HCT116 (cell line): ENCODE measurements around the gene IL12B. TPM values are rescaled to one million over a fixed set of nuclear protein-coding genes. Genes with fewer than 3 reads are reported as not detected.

Experiments
- ATAC-seq: fragments of 200-7000 bp; cut with Tn5 transposase; 2 replicates; pipeline ENCODE4 v1.9.1; 2020; ENCODE audit warnings: mild to moderate bottlenecking, moderate library complexity
- BruUV-seq: library from RNA; stranded (reverse); fragments of 400-500 nt; replicated peaks from 2 replicates; lab custom pipeline; 2021; lab: Mats Ljungman, UMichigan
- CTCF ChIA-PET: fragments of 300-600 bp; sonication (Branson Sonifier 250); formaldehyde crosslinking; loops from one replicate; lab custom pipeline; 2021; ENCODE audit warnings: antibody characterized with exemption; lab: Charles Lee
- POLR2A ChIA-PET: fragments of 300-600, 350-600 bp; sonication (Branson Sonifier 250); formaldehyde crosslinking; loops from one replicate; lab custom pipeline; 2021; ENCODE audit warnings: antibody characterized with exemption; lab: Charles Lee
- RAD21 ChIA-PET, 2 experiments: fragments of 300-600 bp; sonication (Branson Sonifier 250); formaldehyde crosslinking; loops; one replicate each; lab custom pipeline; 2023; ENCODE audit warnings: low total read pairs in 2 of 2; ENCODE audit not compliant: uncharacterized antibody in 2 of 2, unreplicated experiment in 2 of 2, low non-redundant PET in 1 of 2; lab: Charles Lee
- DNase-seq: peaks from one replicate; pipeline ENCODE4 v3.0.0-alpha.2; 2010; ENCODE audit warnings: low read depth, low spot score
- H2AFZ ChIP-seq: fragments of 200-600 bp; shearing (Covaris generic), sonication (generic); 2 replicates; pipeline ENCODE4 v1.6.1; 2017; ENCODE audit warnings: low read depth, mixed run types, mixed read lengths, antibody characterized with exemption, low read length; ENCODE audit not compliant: poor library complexity, severe bottlenecking
- H3K27ac ChIP-seq: 2 replicates; pipeline ENCODE4 v1.5.1; 2012; ENCODE audit warnings: low read depth, low read length
- H3K27me3 ChIP-seq: fragments of 200-600 bp; sonication (generic); 2 replicates; pipeline ENCODE4 v1.6.1; 2016; ENCODE audit warnings: mixed run types, low read length, mixed read lengths; ENCODE audit not compliant: insufficient read depth
- H3K36me3 ChIP-seq, 2 experiments: fragments of 200-500 bp in 1 of 2; fragments of 200-600 bp in 1 of 2; sonication (Bioruptor generic) in 1 of 2; sonication (generic) in 1 of 2; 2 replicates each; pipeline versions ENCODE4 v1.5.1 to v1.6.1; 2014 to 2016; ENCODE audit warnings: low read length in 2 of 2, inconsistent platforms in 1 of 2, mixed read lengths in 1 of 2, mixed run types in 1 of 2; ENCODE audit not compliant: insufficient read depth in 2 of 2, control insufficient read depth in 1 of 2
- H3K4me1 ChIP-seq, 2 experiments: fragments of 200-600 bp in 1 of 2; sonication (generic) in 1 of 2; 2 replicates each; pipeline versions ENCODE4 v1.5.1 to v1.6.1; 2012 to 2017; ENCODE audit warnings: low read length in 2 of 2, inconsistent platforms in 1 of 2, mild to moderate bottlenecking in 1 of 2, mixed read lengths in 1 of 2, mixed run types in 1 of 2, moderate library complexity in 1 of 2; ENCODE audit not compliant: insufficient read depth in 2 of 2, control insufficient read depth in 1 of 2
- H3K4me2 ChIP-seq: fragments of 200-600 bp; sonication (generic); 2 replicates; pipeline ENCODE4 v1.6.1; 2017; ENCODE audit warnings: mixed run types, low read length, mixed read lengths
- H3K4me3 ChIP-seq, 2 experiments: fragments of 200-600 bp in 1 of 2; sonication (generic) in 1 of 2; replicated peaks in 1 of 2; 2 replicates each; pipeline ENCODE4 v1.5.1; 2011 to 2016; ENCODE audit warnings: low read length in 2 of 2, control low read depth in 1 of 2, low read depth in 1 of 2, mild to moderate bottlenecking in 1 of 2, mixed read lengths in 1 of 2, mixed run types in 1 of 2
- H3K79me2 ChIP-seq: fragments of 200-600 bp; sonication (generic); 2 replicates; pipeline ENCODE4 v1.6.1; 2017; ENCODE audit warnings: mild to moderate bottlenecking, mixed run types, low read length, moderate library complexity, mixed read lengths; ENCODE audit not compliant: insufficient read depth
- H3K9ac ChIP-seq: fragments of 200-600 bp; sonication (generic); 2 replicates; pipeline ENCODE4 v1.6.1; 2016; ENCODE audit warnings: low read length, mixed read lengths
- H3K9me2 ChIP-seq: fragments of 200-600 bp; sonication (generic), shearing (Covaris generic); 2 replicates; pipeline ENCODE4 v1.6.1; 2017; ENCODE audit warnings: mixed run types, mild to moderate bottlenecking, moderate library complexity; ENCODE audit not compliant: insufficient read depth
- H3K9me3 ChIP-seq, 2 experiments: fragments of 200-500 bp in 1 of 2; fragments of 200-600 bp in 1 of 2; sonication (Bioruptor generic) in 1 of 2; sonication (generic) in 1 of 2; 2 replicates each; pipeline ENCODE4 v1.6.1; 2014 to 2017; ENCODE audit warnings: low read length in 2 of 2, mixed read lengths in 2 of 2, inconsistent platforms in 1 of 2, low read depth in 1 of 2, mild to moderate bottlenecking in 1 of 2, mixed run types in 1 of 2, moderate library complexity in 1 of 2; ENCODE audit not compliant: control insufficient read depth in 1 of 2, insufficient read depth in 1 of 2
- H4K20me1 ChIP-seq: fragments of 200-600 bp; sonication (generic), shearing (Covaris generic); 2 replicates; pipeline ENCODE4 v1.6.1; 2017; ENCODE audit warnings: mixed run types, mild to moderate bottlenecking, moderate library complexity; ENCODE audit not compliant: insufficient read depth
- CBX3 ChIP-seq: IDR thresholded peaks from 2 replicates; pipeline ENCODE4 v1.6.1; 2012; ENCODE audit warnings: low read depth
- CEBPB ChIP-seq: IDR thresholded peaks from 2 replicates; pipeline ENCODE4 v1.6.1; 2012; ENCODE audit warnings: low read depth
- EGR1 ChIP-seq: IDR thresholded peaks from 2 replicates; pipeline ENCODE4 v1.6.1; 2012; ENCODE audit warnings: low read depth
- ELF1 ChIP-seq: IDR thresholded peaks from 2 replicates; pipeline ENCODE4 v1.6.1; 2012; ENCODE audit warnings: low read depth, borderline replicate concordance
- EZH2 ChIP-seq: fragments of 200-600 bp; sonication (generic); IDR thresholded peaks from 2 replicates; pipeline ENCODE4 v1.6.1; 2017; ENCODE audit warnings: antibody characterized with exemption, mixed run types
- EZH2phosphoT487 ChIP-seq: fragments of 200-600 bp; IDR thresholded peaks from 2 replicates; pipeline ENCODE4 v1.6.1; 2018; ENCODE audit warnings: antibody characterized with exemption, borderline replicate concordance
- FOSL1 ChIP-seq: IDR thresholded peaks from 2 replicates; pipeline ENCODE4 v1.6.1; 2012; ENCODE audit warnings: low read depth
- POLR2A ChIP-seq: IDR thresholded peaks from 2 replicates; pipeline ENCODE4 v1.7.0; 2011; ENCODE audit warnings: borderline replicate concordance; ENCODE audit not compliant: insufficient read depth, insufficient read length; ENCODE audit errors: extremely low read depth
- SP1 ChIP-seq: IDR thresholded peaks from 2 replicates; pipeline ENCODE4 v1.6.1; 2012; ENCODE audit warnings: low read depth
- SRF ChIP-seq: IDR thresholded peaks from 2 replicates; pipeline ENCODE4 v1.6.1; 2012; ENCODE audit warnings: low read depth
- ZFX ChIP-seq: fragments of 450-650 bp; IDR thresholded peaks from 2 replicates; pipeline ENCODE4 v1.6.1; 2017
- ZNF274 ChIP-seq: fragments of 200-500 bp; sonication (Bioruptor generic); IDR thresholded peaks from 2 replicates; pipeline ENCODE4 v1.6.1; 2014; ENCODE audit warnings: mild to moderate bottlenecking, low read depth, low read length, inconsistent platforms
- intact Hi-C: fragments of 100-400 bp; cut with micrococcal nuclease; formaldehyde crosslinking; loops from 2 replicates; pipeline ENCODE4 v1.10.0; 2022
- total RNA-seq: library from RNA; stranded (reverse); gene quantifications from one replicate; pipeline ENCODE4 v1.2.1, GENCODE V29; 2021; ENCODE audit not compliant: unreplicated experiment
- TF ChIP-seq, protein P1 (sequence below), 3 experiments: fragments of 200-600 bp in 1 of 3; sonication (generic) in 1 of 3; IDR thresholded peaks in 2 of 3; conservative IDR thresholded peaks in 1 of 3; 2 replicates each; pipeline ENCODE4 v1.5.1; 2012 to 2017; ENCODE audit warnings: low read depth in 2 of 3, low read length in 2 of 3, antibody characterized with exemption in 1 of 3, borderline replicate concordance in 1 of 3, control low read depth in 1 of 3, mild to moderate bottlenecking in 1 of 3, mixed read lengths in 1 of 3, mixed run types in 1 of 3, moderate library complexity in 1 of 3; ENCODE audit not compliant: insufficient read depth in 1 of 3
- TF ChIP-seq, protein P2 (sequence below): IDR thresholded peaks from 2 replicates; pipeline ENCODE4 v1.6.1; 2012; ENCODE audit warnings: low read depth
- TF ChIP-seq, protein P3 (sequence below): IDR thresholded peaks from 2 replicates; pipeline ENCODE4 v1.6.1; 2011; ENCODE audit warnings: mild to moderate bottlenecking, low read length, moderate library complexity; ENCODE audit not compliant: insufficient replicate concordance; ENCODE audit errors: extremely low read depth
- TF ChIP-seq, protein P4 (sequence below): IDR thresholded peaks from 2 replicates; pipeline ENCODE4 v1.6.1; 2012

The IL12B gene
- total RNA-seq, 1 experiment from 2014 or later, result not detected

DNA sequence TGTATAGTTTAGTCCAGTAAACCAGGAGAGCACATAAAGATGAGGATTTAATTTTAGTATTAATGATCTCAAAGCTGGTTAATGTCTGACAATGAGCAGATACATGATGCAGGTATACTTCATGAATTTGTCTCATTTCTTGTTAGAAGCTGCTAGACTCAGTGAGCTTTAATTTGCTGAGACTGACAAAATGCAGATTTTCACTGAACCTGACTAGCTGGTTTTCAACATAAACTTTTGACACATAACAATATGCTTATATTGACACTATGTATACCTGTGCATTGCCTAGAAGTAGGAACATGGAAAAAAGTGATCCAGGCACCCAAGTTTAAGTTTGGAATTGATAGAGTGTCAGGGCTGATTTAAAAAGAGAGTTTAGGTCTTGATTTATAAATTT lies 56.4 kb downstream of the IL12B start:
- ATAC-seq, result no peak
- POLR2A ChIA-PET, result interaction anchor here (0.7 kb wide), 1 partner anchor 76 kb away, joined by 4 read pairs; no protein-coding TSS in a partner anchor

More for the DNA sequence above, 56.4 kb downstream of the IL12B start:
- H3K79me2 ChIP-seq, result no peaks in the 10 kb centered on the region
- TF ChIP-seq, protein P1, sequence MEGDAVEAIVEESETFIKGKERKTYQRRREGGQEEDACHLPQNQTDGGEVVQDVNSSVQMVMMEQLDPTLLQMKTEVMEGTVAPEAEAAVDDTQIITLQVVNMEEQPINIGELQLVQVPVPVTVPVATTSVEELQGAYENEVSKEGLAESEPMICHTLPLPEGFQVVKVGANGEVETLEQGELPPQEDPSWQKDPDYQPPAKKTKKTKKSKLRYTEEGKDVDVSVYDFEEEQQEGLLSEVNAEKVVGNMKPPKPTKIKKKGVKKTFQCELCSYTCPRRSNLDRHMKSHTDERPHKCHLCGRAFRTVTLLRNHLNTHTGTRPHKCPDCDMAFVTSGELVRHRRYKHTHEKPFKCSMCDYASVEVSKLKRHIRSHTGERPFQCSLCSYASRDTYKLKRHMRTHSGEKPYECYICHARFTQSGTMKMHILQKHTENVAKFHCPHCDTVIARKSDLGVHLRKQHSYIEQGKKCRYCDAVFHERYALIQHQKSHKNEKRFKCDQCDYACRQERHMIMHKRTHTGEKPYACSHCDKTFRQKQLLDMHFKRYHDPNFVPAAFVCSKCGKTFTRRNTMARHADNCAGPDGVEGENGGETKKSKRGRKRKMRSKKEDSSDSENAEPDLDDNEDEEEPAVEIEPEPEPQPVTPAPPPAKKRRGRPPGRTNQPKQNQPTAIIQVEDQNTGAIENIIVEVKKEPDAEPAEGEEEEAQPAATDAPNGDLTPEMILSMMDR (IDR thresholded peaks at IDR 0.05 in 2 of 3, conservative IDR thresholded peaks at IDR 0.05 in 1 of 3; ENCODE audit: borderline replicate concordance in 1 of 3, insufficient read depth in 1 of 3, low read depth in 2 of 3, low read length in 2 of 3), result no peak
- TF ChIP-seq CEBPB, result no peak
- no peak for TF ChIP-seq EZH2phosphoT487
- TF ChIP-seq ZNF274, result no peak
- TF ChIP-seq, protein P2, sequence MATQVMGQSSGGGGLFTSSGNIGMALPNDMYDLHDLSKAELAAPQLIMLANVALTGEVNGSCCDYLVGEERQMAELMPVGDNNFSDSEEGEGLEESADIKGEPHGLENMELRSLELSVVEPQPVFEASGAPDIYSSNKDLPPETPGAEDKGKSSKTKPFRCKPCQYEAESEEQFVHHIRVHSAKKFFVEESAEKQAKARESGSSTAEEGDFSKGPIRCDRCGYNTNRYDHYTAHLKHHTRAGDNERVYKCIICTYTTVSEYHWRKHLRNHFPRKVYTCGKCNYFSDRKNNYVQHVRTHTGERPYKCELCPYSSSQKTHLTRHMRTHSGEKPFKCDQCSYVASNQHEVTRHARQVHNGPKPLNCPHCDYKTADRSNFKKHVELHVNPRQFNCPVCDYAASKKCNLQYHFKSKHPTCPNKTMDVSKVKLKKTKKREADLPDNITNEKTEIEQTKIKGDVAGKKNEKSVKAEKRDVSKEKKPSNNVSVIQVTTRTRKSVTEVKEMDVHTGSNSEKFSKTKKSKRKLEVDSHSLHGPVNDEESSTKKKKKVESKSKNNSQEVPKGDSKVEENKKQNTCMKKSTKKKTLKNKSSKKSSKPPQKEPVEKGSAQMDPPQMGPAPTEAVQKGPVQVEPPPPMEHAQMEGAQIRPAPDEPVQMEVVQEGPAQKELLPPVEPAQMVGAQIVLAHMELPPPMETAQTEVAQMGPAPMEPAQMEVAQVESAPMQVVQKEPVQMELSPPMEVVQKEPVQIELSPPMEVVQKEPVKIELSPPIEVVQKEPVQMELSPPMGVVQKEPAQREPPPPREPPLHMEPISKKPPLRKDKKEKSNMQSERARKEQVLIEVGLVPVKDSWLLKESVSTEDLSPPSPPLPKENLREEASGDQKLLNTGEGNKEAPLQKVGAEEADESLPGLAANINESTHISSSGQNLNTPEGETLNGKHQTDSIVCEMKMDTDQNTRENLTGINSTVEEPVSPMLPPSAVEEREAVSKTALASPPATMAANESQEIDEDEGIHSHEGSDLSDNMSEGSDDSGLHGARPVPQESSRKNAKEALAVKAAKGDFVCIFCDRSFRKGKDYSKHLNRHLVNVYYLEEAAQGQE, result no peak
- no peak for TF ChIP-seq EZH2
- TF ChIP-seq, protein P3, sequence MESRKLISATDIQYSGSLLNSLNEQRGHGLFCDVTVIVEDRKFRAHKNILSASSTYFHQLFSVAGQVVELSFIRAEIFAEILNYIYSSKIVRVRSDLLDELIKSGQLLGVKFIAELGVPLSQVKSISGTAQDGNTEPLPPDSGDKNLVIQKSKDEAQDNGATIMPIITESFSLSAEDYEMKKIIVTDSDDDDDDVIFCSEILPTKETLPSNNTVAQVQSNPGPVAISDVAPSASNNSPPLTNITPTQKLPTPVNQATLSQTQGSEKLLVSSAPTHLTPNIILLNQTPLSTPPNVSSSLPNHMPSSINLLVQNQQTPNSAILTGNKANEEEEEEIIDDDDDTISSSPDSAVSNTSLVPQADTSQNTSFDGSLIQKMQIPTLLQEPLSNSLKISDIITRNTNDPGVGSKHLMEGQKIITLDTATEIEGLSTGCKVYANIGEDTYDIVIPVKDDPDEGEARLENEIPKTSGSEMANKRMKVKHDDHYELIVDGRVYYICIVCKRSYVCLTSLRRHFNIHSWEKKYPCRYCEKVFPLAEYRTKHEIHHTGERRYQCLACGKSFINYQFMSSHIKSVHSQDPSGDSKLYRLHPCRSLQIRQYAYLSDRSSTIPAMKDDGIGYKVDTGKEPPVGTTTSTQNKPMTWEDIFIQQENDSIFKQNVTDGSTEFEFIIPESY, result no peak
- TF ChIP-seq EGR1, result no peak
- TF ChIP-seq CBX3, result no peak
- no peak for TF ChIP-seq POLR2A
- no peak for TF ChIP-seq SP1
- no peak for TF ChIP-seq SRF
- TF ChIP-seq, protein P4, sequence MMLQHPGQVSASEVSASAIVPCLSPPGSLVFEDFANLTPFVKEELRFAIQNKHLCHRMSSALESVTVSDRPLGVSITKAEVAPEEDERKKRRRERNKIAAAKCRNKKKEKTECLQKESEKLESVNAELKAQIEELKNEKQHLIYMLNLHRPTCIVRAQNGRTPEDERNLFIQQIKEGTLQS, result no peak
- TF ChIP-seq FOSL1, result no peak
- TF ChIP-seq ELF1, result no peak
- TF ChIP-seq ZFX, result no peak
- TF ChIP-seq, all 23 proteins: peak for 0
- H3K27me3 ChIP-seq, result no peaks in the 10 kb centered on the region
- H3K4me1 ChIP-seq, result no peaks in the 10 kb centered on the region
- no TSS peak for BruUV-seq
- intact Hi-C loops, result no loop called here
- no peaks in the 10 kb centered on the region for H3K9me2 ChIP-seq
- no peaks in the 10 kb centered on the region for H4K20me1 ChIP-seq
- H3K9me3 ChIP-seq, result no peaks in the 10 kb centered on the region
- RAD21 ChIA-PET, result no interaction called here
- no peak for DNase-seq
- no peak overlapping the region for H3K4me3 ChIP-seq
- no peak overlapping the region for H3K4me2 ChIP-seq
- no peak overlapping the region for H3K9ac ChIP-seq
- H3K36me3 ChIP-seq, result peaks cover 32% of the 10 kb centered on the region in 2 experiments; a peak in 3 of 4 replicates
- no peak overlapping the region for H2AFZ ChIP-seq
- CTCF ChIA-PET, result interaction anchor here (1.3 kb wide), 1 partner anchor 43 kb away, joined by 3 read pairs; no protein-coding TSS in a partner anchor
- H3K27ac ChIP-seq, result no peak overlapping the region
